Tibial nerve (tissue), 4 donors: ENCODE results near the gene PTPRJ. TPM values are rescaled to one million over a fixed set of nuclear protein-coding genes. Genes with fewer than 3 reads are reported as not detected.

Experiments used
- DNase-seq, 2 donors: peaks; one replicate each; pipeline ENCODE4 v3.0.0-alpha.2; 2019; ENCODE audit warnings: low spot score in 2 of 2
- H3K27ac ChIP-seq, 4 donors: fragments of 200-600 bp; sonication (generic) in 3 of 4; one replicate each; pipeline ENCODE4 v1.5.1; 2017 to 2019; ENCODE audit warnings: mild to moderate bottlenecking in 1 of 4
- H3K27me3 ChIP-seq, 2 donors: fragments of 200-600 bp; sonication (generic) in 1 of 2; one replicate each; pipeline versions ENCODE4 v1.5.1 to v1.6.0; 2017 to 2019
- H3K36me3 ChIP-seq, 3 donors: fragments of 200-600 bp; sonication (generic); one replicate each; pipeline ENCODE4 v1.5.1; 2018 to 2019
- H3K4me1 ChIP-seq, 4 donors: fragments of 200-600 bp; sonication (generic) in 3 of 4; one replicate each; pipeline ENCODE4 v1.5.1; 2017 to 2019
- H3K4me3 ChIP-seq, 4 donors: fragments of 200-600 bp; sonication (generic) in 3 of 4; one replicate each; pipeline ENCODE4 v1.5.1; 2017 to 2019; ENCODE audit warnings: mild to moderate bottlenecking in 1 of 4, moderate library complexity in 1 of 4
- H3K9me3 ChIP-seq, 4 donors: fragments of 200-600 bp; sonication (generic) in 3 of 4; one replicate each; pipeline ENCODE4 v1.5.1; 2017 to 2019
- EP300 ChIP-seq, 2 donors: sonication (generic); formaldehyde crosslinking; IDR thresholded peaks; one replicate each; pipeline ENCODE4 v1.6.1; 2017; ENCODE audit warnings: antibody characterized with exemption in 2 of 2, mild to moderate bottlenecking in 1 of 2
- POLR2A ChIP-seq, 2 donors: fragments of 450-650 bp; IDR thresholded peaks; one replicate each; pipeline ENCODE4 v1.6.1; 2017; ENCODE audit warnings: antibody characterized with exemption in 2 of 2, mild to moderate bottlenecking in 2 of 2, moderate library complexity in 2 of 2
- WGBS, 2 donors: methylation state at CpG; one replicate each; pipeline ENCODE4 v1.1.5; 2018; 5-methylcytosine and 5-hydroxymethylcytosine counted together
- small RNA-seq: library from RNA; depleted of rRNA; stranded (forward); fragments of <200 nt; gene quantifications from one replicate; pipeline ENCODE3, GENCODE V24; 2016
- total RNA-seq, 4 donors: library from RNA; depleted of rRNA; stranded (reverse); fragments of >200 nt; gene quantifications; one replicate each; pipeline ENCODE4 v1.1.0, GENCODE V29; 2016
- TF ChIP-seq, protein P1 (sequence below), 5 experiments: fragments of 200-600 bp in 3 of 5; fragments of 450-650 bp in 2 of 5; sonication (generic) in 3 of 5; IDR thresholded peaks; one replicate each; pipeline ENCODE4 v1.5.1; 2016 to 2019; ENCODE audit warnings: antibody characterized with exemption in 5 of 5, mild to moderate bottlenecking in 3 of 5, moderate library complexity in 2 of 5

The PTPRJ gene
- total RNA-seq, 4 donors from 2014 or later, result 20.5 to 24.3 (median 22.3) TPM

- Histone ChIP-seq H3K27ac (no peak overlapping the region), H3K4me1 (no peaks in the 10 kb centered on the region), H3K9me3 (peaks cover 0 to 35% (median 0%) of the 10 kb centered on the region in 4 donors), H3K36me3 (no peaks in the 10 kb centered on the region), H3K4me3 (no peak overlapping the region), H3K27me3 (no peaks in the 10 kb centered on the region)
- TF ChIP-seq, protein P1, sequence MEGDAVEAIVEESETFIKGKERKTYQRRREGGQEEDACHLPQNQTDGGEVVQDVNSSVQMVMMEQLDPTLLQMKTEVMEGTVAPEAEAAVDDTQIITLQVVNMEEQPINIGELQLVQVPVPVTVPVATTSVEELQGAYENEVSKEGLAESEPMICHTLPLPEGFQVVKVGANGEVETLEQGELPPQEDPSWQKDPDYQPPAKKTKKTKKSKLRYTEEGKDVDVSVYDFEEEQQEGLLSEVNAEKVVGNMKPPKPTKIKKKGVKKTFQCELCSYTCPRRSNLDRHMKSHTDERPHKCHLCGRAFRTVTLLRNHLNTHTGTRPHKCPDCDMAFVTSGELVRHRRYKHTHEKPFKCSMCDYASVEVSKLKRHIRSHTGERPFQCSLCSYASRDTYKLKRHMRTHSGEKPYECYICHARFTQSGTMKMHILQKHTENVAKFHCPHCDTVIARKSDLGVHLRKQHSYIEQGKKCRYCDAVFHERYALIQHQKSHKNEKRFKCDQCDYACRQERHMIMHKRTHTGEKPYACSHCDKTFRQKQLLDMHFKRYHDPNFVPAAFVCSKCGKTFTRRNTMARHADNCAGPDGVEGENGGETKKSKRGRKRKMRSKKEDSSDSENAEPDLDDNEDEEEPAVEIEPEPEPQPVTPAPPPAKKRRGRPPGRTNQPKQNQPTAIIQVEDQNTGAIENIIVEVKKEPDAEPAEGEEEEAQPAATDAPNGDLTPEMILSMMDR (IDR thresholded peaks at IDR 0.05), result no peak
- no peak for DNase-seq
- WGBS, 2 donors, result 57 to 64% methylated on average over 2 of the region's 2 CpGs
Measured at GRCh38 chr11:48193876-48194275, 213.5 kb downstream of the PTPRJ start.

DNA sequence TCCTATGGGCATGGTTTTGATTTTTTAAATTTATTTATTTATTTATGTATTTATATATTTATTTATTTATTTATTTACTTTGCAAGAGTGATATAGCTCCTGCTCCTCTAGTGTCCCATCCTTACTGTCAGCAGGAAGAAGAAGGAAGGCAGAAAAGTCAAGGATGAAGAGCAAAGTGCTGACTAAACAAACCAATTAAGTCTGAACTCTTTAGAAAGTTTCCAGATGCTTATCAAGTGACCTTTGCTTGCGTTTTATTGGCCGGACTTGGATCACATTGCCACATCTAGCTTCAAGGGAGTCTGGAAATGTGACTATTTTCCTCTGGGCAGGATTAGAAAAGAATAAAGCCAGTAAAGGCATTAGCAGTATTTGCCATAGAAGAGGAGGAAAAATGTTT, 227.5 kb downstream of the PTPRJ start:
- TF ChIP-seq POLR2A (IDR thresholded peaks at IDR 0.05), result no peak
- TF ChIP-seq, protein P1 (IDR thresholded peaks at IDR 0.05), result no peak
- TF ChIP-seq EP300 (IDR thresholded peaks at IDR 0.05), result no peak
- Histone ChIP-seq H3K27me3 (no peaks in the 10 kb centered on the region), H3K4me3 (no peak overlapping the region), H3K36me3 (no peaks in the 10 kb centered on the region), H3K4me1 (no peaks in the 10 kb centered on the region), H3K9me3 (no peaks in the 10 kb centered on the region), H3K27ac (no peak overlapping the region)
- WGBS, 2 donors, result 89% methylated on average over 2 of the region's 2 CpGs
- no peak for DNase-seq

- H3K27ac ChIP-seq, result no peak overlapping the region
- no peak overlapping the region for H3K4me3 ChIP-seq
- H3K9me3 ChIP-seq, result no peaks in the 10 kb centered on the region
- H3K36me3 ChIP-seq, result no peaks in the 10 kb centered on the region
- 24 to 29% methylated on average over 7 of the region's 7 CpGs for WGBS, 2 donors
- no peak for DNase-seq
- no peaks in the 10 kb centered on the region for H3K27me3 ChIP-seq
- no peaks in the 10 kb centered on the region for H3K4me1 ChIP-seq
- TF ChIP-seq, protein P1 (IDR thresholded peaks at IDR 0.05), result peak in 1 of 5 experiments; percentile 11
- TF ChIP-seq POLR2A (IDR thresholded peaks at IDR 0.05) (no peak), EP300 (IDR thresholded peaks at IDR 0.05) (no peak)
Measured at GRCh38 chr11:48210052-48210451, 229.7 kb downstream of the PTPRJ start.

DNA sequence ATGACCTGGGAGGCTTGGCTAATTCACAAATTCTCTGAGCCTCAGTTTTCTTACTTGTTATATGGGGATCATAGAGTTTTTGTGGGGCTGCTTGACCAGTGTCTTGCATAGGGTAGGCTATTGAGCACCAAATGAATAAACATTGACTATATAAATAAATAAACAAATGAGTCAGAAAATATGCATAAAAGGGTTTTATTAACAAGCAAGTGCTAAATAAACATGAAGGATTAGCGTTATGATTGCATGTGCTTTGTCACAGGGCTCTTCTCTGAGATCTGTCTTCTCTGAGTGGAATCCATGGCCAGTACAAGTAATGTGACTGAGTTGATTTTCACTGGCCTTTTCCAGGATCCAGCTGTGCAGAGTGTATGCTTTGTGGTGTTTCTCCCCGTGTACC, 236.2 kb downstream of the PTPRJ start, which contains the start of gene OR4B1:
Gene OR4B1 (plus strand): TSS at position 301 of the 400 bp plus-strand sequence. CDS start 0 bp downstream, at position 301.
- no peak within 1 kb of the TSS for H3K4me3 ChIP-seq
- DNase-seq, result no peak
- H3K36me3 ChIP-seq, result no peaks in the 10 kb centered on the region
- H3K9me3 ChIP-seq, result no peaks in the 10 kb centered on the region
- no peaks in the 10 kb centered on the region for H3K27me3 ChIP-seq
- 58 to 79% methylated on average over 2 of the region's 2 CpGs for WGBS, 2 donors
- H3K27ac ChIP-seq, result no peak within 1 kb of the TSS
- no peak for TF ChIP-seq POLR2A (IDR thresholded peaks at IDR 0.05)
- TF ChIP-seq, protein P1 (IDR thresholded peaks at IDR 0.05), result no peak
- no peak for TF ChIP-seq EP300 (IDR thresholded peaks at IDR 0.05)
- H3K4me1 ChIP-seq, result no peaks in the 10 kb centered on the region

Small RNAs within 50 kb of the gene (small RNA-seq; reads per million reads assigned to genes)
- not detected for gene MIR3161

Other genes with a start within 250 kb of the PTPRJ start
- 100 to 1,000 TPM; 153 to 351 (median 199) TPM for gene FNBP4, start 213.2 kb upstream of the PTPRJ start, total RNA-seq
- gene NUP160, start 132.2 kb upstream of the PTPRJ start, total RNA-seq, result 10 to 100 TPM; 26.3 to 39.8 (median 28.6) TPM
- gene OR4B1, start 236.3 kb downstream of the PTPRJ start, total RNA-seq, result not detected